Subcutaneous adipose tissue (tissue), 4 donors: ENCODE measurements around the gene CDT1. TPM values are rescaled to one million over a fixed set of nuclear protein-coding genes. Genes with fewer than 3 reads are reported as not detected.

Experiments
- CTCF ChIP-seq: fragments of 450-650 bp; IDR thresholded peaks from one replicate; pipeline ENCODE4 v1.5.1; 2016; ENCODE audit warnings: low read depth, mild to moderate bottlenecking, control low read depth, antibody characterized with exemption, moderate library complexity
- total RNA-seq, 4 donors: library from RNA; depleted of rRNA; stranded (reverse); fragments of >200 nt; gene quantifications; one replicate each; pipeline ENCODE4 v1.1.0, GENCODE V29; 2016

CDT1 gene
- total RNA-seq, 4 donors from 2014 or later, result 1.1 to 2.0 TPM; not detected in 2

- TF ChIP-seq CTCF, result no peak
Observed at GRCh38 chr16:88763502-88764053, 40.0 kb upstream of the CDT1 start.

GRCh38 chr16:88764080-88764479, 39.5 kb upstream of the CDT1 start:
- no peak for TF ChIP-seq CTCF

- TF ChIP-seq CTCF, result no peak
Observed at GRCh38 chr16:88764913-88765349, 38.7 kb upstream of the CDT1 start.

GRCh38 chr16:88766975-88767374, 36.6 kb upstream of the CDT1 start:
- no peak for TF ChIP-seq CTCF

- TF ChIP-seq CTCF, result no peak
Observed at GRCh38 chr16:88767546-88768070, 36.0 kb upstream of the CDT1 start.

GRCh38 chr16:88768071-88768783, 35.4 kb upstream of the CDT1 start:
- no peak for TF ChIP-seq CTCF

GRCh38 chr16:88769617-88770460, 33.8 kb upstream of the CDT1 start:
- TF ChIP-seq CTCF, result no peak
